Retinal pigment epithelial cell (primary cell): ENCODE data around the gene TOE1.

ENCODE experiments used
- DNase-seq: peaks from one replicate; pipeline ENCODE4 v3.0.0-alpha.2; 2010; ENCODE audit warnings: low read depth
- H3K4me3 ChIP-seq: 2 replicates; pipeline ENCODE4 v1.5.1; 2011; ENCODE audit warnings: mild to moderate bottlenecking, low read length, control low read depth, moderate library complexity
- CTCF ChIP-seq: conservative IDR thresholded peaks from 2 replicates; pipeline ENCODE4 v1.5.1; 2011; ENCODE audit warnings: low read depth, low read length, control low read depth, inconsistent platforms

The TOE1 gene

DNA sequence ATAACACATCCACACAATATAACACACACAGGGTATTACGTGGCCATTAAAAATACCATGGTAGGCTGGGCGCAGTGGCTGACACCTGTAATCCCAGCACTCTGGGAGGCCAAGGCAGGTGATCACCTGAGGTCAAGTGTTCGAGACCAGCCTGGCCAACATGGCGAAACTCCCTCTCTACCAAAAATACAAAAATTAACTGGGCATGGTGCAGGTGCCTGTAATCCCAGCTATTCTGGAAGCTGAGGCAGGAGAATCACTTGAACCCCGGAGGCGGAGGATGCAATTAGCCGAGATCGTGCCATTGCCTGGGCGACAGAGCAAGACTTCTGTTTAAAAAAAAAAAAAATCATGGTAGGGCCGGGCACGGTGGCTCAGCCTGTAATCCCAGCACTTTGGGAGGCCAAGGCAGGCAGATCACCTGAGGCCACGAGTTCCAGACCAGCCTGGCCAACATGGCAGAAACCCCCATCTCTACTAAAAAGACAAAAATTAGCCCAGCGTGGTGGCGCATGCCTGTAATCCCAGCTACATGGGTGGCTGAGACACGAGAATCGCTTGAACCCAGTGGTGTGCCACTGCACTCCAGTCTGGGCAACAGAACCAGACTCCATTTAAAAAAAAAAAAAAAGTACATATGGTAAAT lies 37.3 kb upstream of the TOE1 start:
- DNase-seq = no peak
- peak overlapping the region; percentile 57 for H3K4me3 ChIP-seq
- TF ChIP-seq CTCF = no peak

DNA sequence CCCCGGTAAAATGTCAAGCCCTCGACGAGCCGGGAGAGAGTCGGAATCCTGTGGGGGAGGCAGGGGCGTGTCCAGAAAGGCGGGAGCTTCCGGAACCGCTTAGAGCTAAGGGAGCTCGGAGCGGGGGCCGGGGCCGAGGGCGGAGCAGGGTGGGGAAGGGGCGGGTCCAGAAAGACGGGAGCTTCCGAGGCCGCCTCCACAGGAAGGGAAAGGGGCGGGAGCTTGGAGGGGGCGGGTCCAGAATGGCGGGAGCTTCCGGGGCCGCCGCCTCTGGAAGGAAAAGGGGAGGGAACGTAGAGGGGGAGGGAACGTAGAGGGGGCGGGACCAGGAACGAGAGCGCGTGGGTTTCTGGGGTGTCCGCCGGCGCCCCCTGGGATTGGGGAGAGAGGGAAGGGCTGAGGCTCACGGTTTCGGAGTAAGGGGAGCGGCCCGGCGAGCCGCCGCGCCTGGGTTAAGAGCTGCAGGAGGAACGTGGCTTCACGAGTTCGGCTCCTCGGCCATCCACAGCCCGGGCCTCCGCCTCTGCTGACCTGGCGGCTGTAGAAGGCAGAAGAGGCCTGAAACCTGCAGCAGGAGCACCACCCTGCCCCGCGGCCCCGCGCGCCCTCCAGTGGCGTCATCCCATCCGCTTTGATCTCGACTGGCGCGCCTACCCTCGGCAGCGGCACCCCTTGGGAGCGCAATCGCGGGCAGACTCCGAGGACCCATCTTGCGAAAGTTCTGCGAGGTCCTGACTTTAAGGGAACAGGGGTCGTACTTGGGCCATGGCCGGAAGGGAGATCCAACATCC lies 36.3 kb upstream of the TOE1 start:
- DNase-seq = peak; percentile 85
- H3K4me3 ChIP-seq = peak overlapping the region; percentile 74
- peak; percentile 63 for TF ChIP-seq CTCF

DNA sequence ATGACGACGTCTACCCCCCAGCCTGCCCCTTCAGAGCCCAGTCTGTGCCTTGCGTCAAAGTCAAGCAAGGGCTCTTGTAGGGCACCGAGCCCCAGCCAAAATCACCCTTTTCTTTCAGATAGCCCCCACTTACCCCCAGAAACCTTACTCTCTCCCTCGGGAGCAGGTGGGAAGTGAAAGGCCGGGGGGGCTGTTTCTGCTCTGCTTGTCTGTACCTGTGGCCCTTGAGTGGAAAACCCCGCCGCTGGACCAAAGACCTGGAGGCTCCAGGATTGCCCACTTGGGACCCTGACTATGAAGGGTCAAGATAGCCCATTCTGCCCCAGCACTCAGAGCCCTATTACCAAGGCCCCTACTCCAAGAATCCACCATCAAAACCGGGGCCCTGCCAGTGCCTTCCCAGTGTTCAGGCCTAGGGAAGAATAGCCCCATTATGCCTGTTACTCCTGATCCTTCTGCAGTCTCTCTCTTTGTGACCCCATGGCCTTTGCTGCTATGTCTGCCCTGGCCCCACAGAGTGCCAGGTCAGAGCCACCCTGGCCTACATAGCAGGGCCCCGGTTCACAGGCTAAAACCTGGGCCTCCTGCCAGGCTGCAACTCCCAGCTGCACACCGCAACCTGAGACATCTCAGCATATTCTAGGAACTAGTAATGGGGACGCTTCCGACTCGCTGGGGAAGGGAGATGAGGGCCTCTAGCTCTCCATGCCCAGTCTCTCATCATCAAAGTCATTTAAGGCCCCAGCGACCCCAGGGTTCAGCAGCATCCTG lies 35.5 kb upstream of the TOE1 start:
- TF ChIP-seq CTCF = no peak
- peak overlapping the region; percentile 74 for H3K4me3 ChIP-seq
- DNase-seq = no peak

- TF ChIP-seq CTCF = no peak
- DNase-seq = no peak
- H3K4me3 ChIP-seq = no peak overlapping the region
These were observed 34.7 kb upstream of the TOE1 start for GRCh38 chr1:45305231-45305630.

- no peak for DNase-seq
- TF ChIP-seq CTCF = no peak
- H3K4me3 ChIP-seq = no peak overlapping the region
These were observed 33.7 kb upstream of the TOE1 start for GRCh38 chr1:45306319-45306718.

DNA sequence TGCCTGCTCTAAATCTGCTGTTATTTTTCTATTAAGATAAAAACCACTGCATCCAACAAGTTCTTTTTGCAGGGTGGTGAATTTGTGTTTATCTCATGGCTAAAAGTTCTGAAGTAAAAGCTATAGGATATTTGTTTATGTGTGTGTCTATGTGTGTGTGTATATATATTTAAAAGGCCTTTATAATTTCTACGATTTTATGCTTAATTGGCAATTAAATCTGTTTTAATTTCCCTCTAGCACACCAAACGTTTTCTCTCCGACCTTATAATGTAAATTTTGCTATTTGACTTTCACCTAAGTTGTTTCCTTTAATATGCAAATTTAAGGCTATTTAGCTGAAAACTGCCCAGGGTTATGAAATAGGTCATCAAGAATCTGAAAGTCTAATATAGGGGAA lies 33.1 kb upstream of the TOE1 start:
- TF ChIP-seq CTCF = no peak
- no peak overlapping the region for H3K4me3 ChIP-seq
- DNase-seq = no peak

DNA sequence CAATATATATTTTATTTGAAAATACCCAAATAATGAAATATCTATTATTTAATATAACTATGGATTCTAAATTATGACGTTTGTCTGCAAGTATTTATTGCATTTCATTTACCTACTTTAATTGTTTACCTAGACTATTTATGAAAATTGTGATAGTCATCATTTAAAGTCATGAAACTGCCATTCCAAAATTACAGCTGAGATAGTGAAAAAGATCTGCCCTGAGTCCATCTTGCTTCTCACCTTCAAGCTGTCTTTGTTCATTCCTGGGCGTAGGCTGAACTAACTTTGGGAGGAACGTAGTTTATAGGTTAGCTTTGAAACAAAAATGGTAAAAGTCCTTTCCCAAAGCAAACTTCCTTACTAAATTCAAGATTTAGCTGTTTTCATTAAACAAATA lies 25.7 kb upstream of the TOE1 start:
- TF ChIP-seq CTCF = no peak
- no peak overlapping the region for H3K4me3 ChIP-seq
- DNase-seq = no peak
